Tibial nerve (tissue), 4 donors: Measurements from ENCODE around the gene KEL.

Experiments used
- EP300 ChIP-seq, 2 donors: sonication (generic); formaldehyde crosslinking; IDR thresholded peaks; one replicate each; pipeline ENCODE4 v1.6.1; 2017; ENCODE audit warnings: antibody characterized with exemption in 2 of 2, mild to moderate bottlenecking in 1 of 2
- POLR2A ChIP-seq, 2 donors: fragments of 450-650 bp; IDR thresholded peaks; one replicate each; pipeline ENCODE4 v1.6.1; 2017; ENCODE audit warnings: antibody characterized with exemption in 2 of 2, mild to moderate bottlenecking in 2 of 2, moderate library complexity in 2 of 2
- TF ChIP-seq, protein P1 (sequence below), 5 experiments: fragments of 200-600 bp in 3 of 5; fragments of 450-650 bp in 2 of 5; sonication (generic) in 3 of 5; IDR thresholded peaks; one replicate each; pipeline ENCODE4 v1.5.1; 2016 to 2019; ENCODE audit warnings: antibody characterized with exemption in 5 of 5, mild to moderate bottlenecking in 3 of 5, moderate library complexity in 2 of 5

DNA sequence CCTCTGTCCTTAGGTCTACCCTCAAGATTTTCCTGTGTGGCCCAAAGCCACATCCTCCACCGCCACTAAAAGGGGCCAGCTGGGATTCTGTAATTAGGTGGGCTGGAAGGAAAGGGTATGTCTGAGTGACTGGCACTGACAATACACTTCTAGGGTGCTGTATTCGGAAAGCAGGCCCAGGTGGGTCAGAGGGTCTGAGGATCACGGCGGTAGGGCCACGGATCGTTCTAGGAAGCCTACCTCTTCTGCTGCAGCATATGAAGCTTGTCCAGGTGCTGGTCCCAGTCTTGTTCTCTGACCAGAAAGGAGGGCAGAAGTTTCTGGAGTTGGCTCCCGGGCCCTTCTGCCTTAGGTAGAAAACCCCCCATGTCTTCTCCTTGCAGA is 29.1 kb downstream of the KEL start:
- TF ChIP-seq, protein P1, sequence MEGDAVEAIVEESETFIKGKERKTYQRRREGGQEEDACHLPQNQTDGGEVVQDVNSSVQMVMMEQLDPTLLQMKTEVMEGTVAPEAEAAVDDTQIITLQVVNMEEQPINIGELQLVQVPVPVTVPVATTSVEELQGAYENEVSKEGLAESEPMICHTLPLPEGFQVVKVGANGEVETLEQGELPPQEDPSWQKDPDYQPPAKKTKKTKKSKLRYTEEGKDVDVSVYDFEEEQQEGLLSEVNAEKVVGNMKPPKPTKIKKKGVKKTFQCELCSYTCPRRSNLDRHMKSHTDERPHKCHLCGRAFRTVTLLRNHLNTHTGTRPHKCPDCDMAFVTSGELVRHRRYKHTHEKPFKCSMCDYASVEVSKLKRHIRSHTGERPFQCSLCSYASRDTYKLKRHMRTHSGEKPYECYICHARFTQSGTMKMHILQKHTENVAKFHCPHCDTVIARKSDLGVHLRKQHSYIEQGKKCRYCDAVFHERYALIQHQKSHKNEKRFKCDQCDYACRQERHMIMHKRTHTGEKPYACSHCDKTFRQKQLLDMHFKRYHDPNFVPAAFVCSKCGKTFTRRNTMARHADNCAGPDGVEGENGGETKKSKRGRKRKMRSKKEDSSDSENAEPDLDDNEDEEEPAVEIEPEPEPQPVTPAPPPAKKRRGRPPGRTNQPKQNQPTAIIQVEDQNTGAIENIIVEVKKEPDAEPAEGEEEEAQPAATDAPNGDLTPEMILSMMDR (IDR thresholded peaks at IDR 0.05) = no peak
- TF ChIP-seq EP300 (IDR thresholded peaks at IDR 0.05) (no peak), POLR2A (IDR thresholded peaks at IDR 0.05) (no peak)
